ENCODE results near the gene TBXA2R. TPM values are rescaled to one million over a fixed set of nuclear protein-coding genes. Genes with fewer than 3 reads are reported as not detected.

TBXA2R gene
- total RNA-seq, 1 donor from 2014 or later, result not detected

- H3K27ac Mint-ChIP-seq (ENCODE audit: unreplicated experiment), result no peak overlapping the region
- TF ChIP-seq, protein P1, sequence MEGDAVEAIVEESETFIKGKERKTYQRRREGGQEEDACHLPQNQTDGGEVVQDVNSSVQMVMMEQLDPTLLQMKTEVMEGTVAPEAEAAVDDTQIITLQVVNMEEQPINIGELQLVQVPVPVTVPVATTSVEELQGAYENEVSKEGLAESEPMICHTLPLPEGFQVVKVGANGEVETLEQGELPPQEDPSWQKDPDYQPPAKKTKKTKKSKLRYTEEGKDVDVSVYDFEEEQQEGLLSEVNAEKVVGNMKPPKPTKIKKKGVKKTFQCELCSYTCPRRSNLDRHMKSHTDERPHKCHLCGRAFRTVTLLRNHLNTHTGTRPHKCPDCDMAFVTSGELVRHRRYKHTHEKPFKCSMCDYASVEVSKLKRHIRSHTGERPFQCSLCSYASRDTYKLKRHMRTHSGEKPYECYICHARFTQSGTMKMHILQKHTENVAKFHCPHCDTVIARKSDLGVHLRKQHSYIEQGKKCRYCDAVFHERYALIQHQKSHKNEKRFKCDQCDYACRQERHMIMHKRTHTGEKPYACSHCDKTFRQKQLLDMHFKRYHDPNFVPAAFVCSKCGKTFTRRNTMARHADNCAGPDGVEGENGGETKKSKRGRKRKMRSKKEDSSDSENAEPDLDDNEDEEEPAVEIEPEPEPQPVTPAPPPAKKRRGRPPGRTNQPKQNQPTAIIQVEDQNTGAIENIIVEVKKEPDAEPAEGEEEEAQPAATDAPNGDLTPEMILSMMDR (IDR thresholded peaks at IDR 0.05; ENCODE audit: partially characterized antibody, unreplicated experiment), result no peak
- no peak overlapping the region for H3K4me3 Mint-ChIP-seq (ENCODE audit: unreplicated experiment)
- DNase-seq, result no peak
- H3K4me1 Mint-ChIP-seq (ENCODE audit: low read depth, unreplicated experiment), result peaks cover 2% of the 10 kb centered on the region
- H3K9me3 Mint-ChIP-seq (ENCODE audit: unreplicated experiment), result no peaks in the 10 kb centered on the region
- no peaks in the 10 kb centered on the region for H3K36me3 Mint-ChIP-seq (ENCODE audit: unreplicated experiment)
- H3K27me3 Mint-ChIP-seq (ENCODE audit: unreplicated experiment), result peaks cover 8% of the 10 kb centered on the region
Observed at GRCh38 chr19:3608750-3609322, 2.2 kb upstream of the TBXA2R start.

GRCh38 chr19:3608079-3608641, 1.5 kb upstream of the TBXA2R start:
- Mint-ChIP-seq H3K4me1 (ENCODE audit: low read depth, unreplicated experiment) (peaks cover 2% of the 10 kb centered on the region), H3K4me3 (ENCODE audit: unreplicated experiment) (no peak overlapping the region), H3K9me3 (ENCODE audit: unreplicated experiment) (no peaks in the 10 kb centered on the region), H3K36me3 (ENCODE audit: unreplicated experiment) (no peaks in the 10 kb centered on the region), H3K27me3 (ENCODE audit: unreplicated experiment) (peaks cover 10% of the 10 kb centered on the region), H3K27ac (ENCODE audit: unreplicated experiment) (no peak overlapping the region)
- TF ChIP-seq, protein P1 (IDR thresholded peaks at IDR 0.05; ENCODE audit: partially characterized antibody, unreplicated experiment), result no peak
- DNase-seq, result no peak

GRCh38 chr19:3607303-3608078, 816 bp upstream of the TBXA2R start:
- DNase-seq, result no peak
- H3K36me3 Mint-ChIP-seq (ENCODE audit: unreplicated experiment), result no peaks in the 10 kb centered on the region

GRCh38 chr19:3606174-3606689, 443 bp downstream of the TBXA2R start:
- H3K9me3 Mint-ChIP-seq (ENCODE audit: unreplicated experiment), result no peaks in the 10 kb centered on the region
- no peak overlapping the region for H3K4me3 Mint-ChIP-seq (ENCODE audit: unreplicated experiment)
- H3K36me3 Mint-ChIP-seq (ENCODE audit: unreplicated experiment), result no peaks in the 10 kb centered on the region
- H3K27me3 Mint-ChIP-seq (ENCODE audit: unreplicated experiment), result peaks cover 10% of the 10 kb centered on the region
- H3K4me1 Mint-ChIP-seq (ENCODE audit: low read depth, unreplicated experiment), result peaks cover 2% of the 10 kb centered on the region
- DNase-seq, result no peak
- TF ChIP-seq, protein P1 (IDR thresholded peaks at IDR 0.05; ENCODE audit: partially characterized antibody, unreplicated experiment), result no peak
- no peak overlapping the region for H3K27ac Mint-ChIP-seq (ENCODE audit: unreplicated experiment)

More at GRCh38 chr19:3607303-3608078, 816 bp upstream of the TBXA2R start:
- Mint-ChIP-seq H3K4me3 (ENCODE audit: unreplicated experiment) (no peak overlapping the region), H3K4me1 (ENCODE audit: low read depth, unreplicated experiment) (peaks cover 2% of the 10 kb centered on the region), H3K27ac (ENCODE audit: unreplicated experiment) (no peak overlapping the region), H3K27me3 (ENCODE audit: unreplicated experiment) (peaks cover 10% of the 10 kb centered on the region), H3K9me3 (ENCODE audit: unreplicated experiment) (no peaks in the 10 kb centered on the region)
- TF ChIP-seq, protein P1 (IDR thresholded peaks at IDR 0.05; ENCODE audit: partially characterized antibody, unreplicated experiment), result no peak
